Body of pancreas (tissue), 4 donors: ENCODE results near the gene NEIL1.

ENCODE experiments used
- CTCF ChIP-seq, 7 experiments: fragments of 450-650 bp in 4 of 7; fragments of 200-600 bp in 3 of 7; sonication (generic) in 3 of 7; IDR thresholded peaks; one replicate each; pipeline ENCODE4 v1.5.1; 2016 to 2019; ENCODE audit warnings: antibody characterized with exemption in 7 of 7
- POLR2A ChIP-seq, 3 donors: fragments of 450-650 bp; IDR thresholded peaks; one replicate each; pipeline ENCODE4 v1.6.1; 2016; ENCODE audit warnings: antibody characterized with exemption in 3 of 3, mild to moderate bottlenecking in 2 of 3

GRCh38 chr15:75358771-75359536 lies 12.1 kb downstream of the NEIL1 start:
- TF ChIP-seq CTCF (IDR thresholded peaks at IDR 0.05) (no peak), POLR2A (IDR thresholded peaks at IDR 0.05) (no peak)
